OCI-LY7 (cell line): ENCODE measurements around the gene BMP4. TPM values are rescaled to one million over a fixed set of nuclear protein-coding genes. Genes with fewer than 3 reads are reported as not detected.

Experiments used
- BruUV-seq: library from RNA; stranded (reverse); fragments of 400-500 nt; replicated peaks from 2 replicates; lab custom pipeline; 2021; lab: Mats Ljungman, UMichigan
- CTCF ChIA-PET: fragments of 300-600 bp; sonication (Branson Sonifier 250); formaldehyde crosslinking; loops from one replicate; lab custom pipeline; 2022; ENCODE audit warnings: antibody characterized with exemption; ENCODE audit not compliant: unreplicated experiment; lab: Charles Lee
- POLR2A ChIA-PET: fragments of 300-600 bp; sonication (Branson Sonifier 250); formaldehyde crosslinking; loops from one replicate; lab custom pipeline; 2022; ENCODE audit warnings: antibody characterized with exemption; lab: Charles Lee
- DNase-seq: peaks from one replicate; pipeline ENCODE4 v3.0.0-alpha.2; 2015; ENCODE audit warnings: low spot score
- H2AFZ ChIP-seq: fragments of 200-600 bp; sonication (generic), shearing (Covaris generic); 2 replicates; pipeline ENCODE4 v1.6.1; 2014; ENCODE audit warnings: mild to moderate bottlenecking, antibody characterized with exemption, low read length, moderate library complexity
- H3K27ac ChIP-seq: fragments of 200-600 bp; sonication (generic); 2 replicates; pipeline ENCODE4 v1.5.1; 2014; ENCODE audit warnings: mixed run types, low read depth, mild to moderate bottlenecking, moderate library complexity, low read length, inconsistent platforms; ENCODE audit not compliant: poor library complexity, severe bottlenecking
- H3K36me3 ChIP-seq: fragments of 200-600 bp; sonication (generic); 2 replicates; pipeline ENCODE4 v1.6.1; 2014; ENCODE audit warnings: mild to moderate bottlenecking, antibody characterized with exemption, low read length, moderate library complexity, mixed read lengths; ENCODE audit not compliant: insufficient read depth
- H3K4me1 ChIP-seq: fragments of 200-600 bp; sonication (generic); 2 replicates; pipeline ENCODE4 v1.5.1; 2014; ENCODE audit warnings: mild to moderate bottlenecking, low read length; ENCODE audit not compliant: insufficient read depth, poor library complexity, severe bottlenecking
- H3K4me2 ChIP-seq: fragments of 200-600 bp; sonication (generic); 2 replicates; pipeline ENCODE4 v1.6.1; 2014; ENCODE audit warnings: mild to moderate bottlenecking, low read length
- H3K4me3 ChIP-seq: fragments of 200-600 bp; sonication (generic); 2 replicates; pipeline ENCODE4 v1.5.1; 2014; ENCODE audit warnings: mild to moderate bottlenecking, low read depth, low read length; ENCODE audit not compliant: poor library complexity, severe bottlenecking
- H3K79me2 ChIP-seq: fragments of 200-600 bp; sonication (generic); 2 replicates; pipeline ENCODE4 v1.6.1; 2016; ENCODE audit warnings: low read depth, mild to moderate bottlenecking, low read length, moderate library complexity, mixed read lengths; ENCODE audit not compliant: insufficient read depth
- H3K9me2 ChIP-seq: fragments of 200-600 bp; sonication (generic); 2 replicates; pipeline ENCODE4 v1.6.1; 2016; ENCODE audit warnings: mild to moderate bottlenecking, low read length, mixed read lengths; ENCODE audit not compliant: insufficient read depth
- H3K9me3 ChIP-seq: fragments of 200-600 bp; sonication (generic); 2 replicates; pipeline ENCODE4 v1.6.1; 2014; ENCODE audit warnings: mild to moderate bottlenecking, mixed run types, low read length, mixed read lengths
- H4K20me1 ChIP-seq: fragments of 200-600 bp; sonication (generic); 2 replicates; pipeline ENCODE4 v1.6.1; 2014; ENCODE audit warnings: mild to moderate bottlenecking, antibody characterized with exemption, low read length, moderate library complexity, mixed read lengths; ENCODE audit not compliant: insufficient read depth
- CTCF ChIP-seq: fragments of 200-600 bp; sonication (generic); conservative IDR thresholded peaks from 2 replicates; pipeline ENCODE4 v1.5.1; 2014; ENCODE audit warnings: mild to moderate bottlenecking, antibody characterized with exemption, low read length, moderate library complexity, mixed read lengths
- EZH2phosphoT487 ChIP-seq: fragments of 200-600 bp; sonication (generic); IDR thresholded peaks from 2 replicates; pipeline ENCODE4 v1.6.1; 2018; ENCODE audit warnings: low read depth, borderline replicate concordance, mild to moderate bottlenecking, mixed run types, antibody characterized with exemption, low read length, moderate library complexity, mixed read lengths
- intact Hi-C: fragments of 100-400 bp; cut with micrococcal nuclease; formaldehyde crosslinking; loops from one replicate; pipeline ENCODE4 v1.10.0; 2022; ENCODE audit not compliant: unreplicated experiment
- total RNA-seq, 2 experiments: library from RNA; depleted of rRNA in 1 of 2; stranded (reverse); fragments of >200 nt in 1 of 2; shearing (Covaris generic) in 1 of 2; gene quantifications; 2 replicates each; pipeline ENCODE4 v1.2.3, GENCODE V29; 2014 to 2022

Gene BMP4
- total RNA-seq, 2 experiments from 2014 or later, result not detected

GRCh38 chr14:53934778-53935414 is 21.7 kb downstream of the BMP4 start:
- peak; percentile 4 for DNase-seq
- BruUV-seq, result no TSS peak
- Histone ChIP-seq H3K4me3 (no peak overlapping the region), H3K79me2 (no peaks in the 10 kb centered on the region), H3K4me2 (no peak overlapping the region), H2AFZ (no peak overlapping the region), H3K9me2 (no peaks in the 10 kb centered on the region), H3K4me1 (no peaks in the 10 kb centered on the region), H4K20me1 (no peaks in the 10 kb centered on the region), H3K36me3 (no peaks in the 10 kb centered on the region), H3K9me3 (no peaks in the 10 kb centered on the region), H3K27ac (no peak overlapping the region)
- intact Hi-C loops, result loop anchor here (10.0 kb wide), 1 partner anchor 400 kb away; no protein-coding TSS in a partner anchor
- ChIA-PET POLR2A (interaction anchor here (0.7 kb wide), 1 partner anchor 451 kb away, joined by 3 read pairs; no protein-coding TSS in a partner anchor), CTCF (no interaction called here)
- TF ChIP-seq CTCF (no peak), EZH2phosphoT487 (no peak)

- no peaks in the 10 kb centered on the region for H3K36me3 ChIP-seq
- TF ChIP-seq CTCF (no peak), EZH2phosphoT487 (no peak)
- CTCF ChIA-PET, result no interaction called here
- no peak overlapping the region for H3K4me3 ChIP-seq
- no TSS peak for BruUV-seq
- H3K9me2 ChIP-seq, result no peaks in the 10 kb centered on the region
- DNase-seq, result no peak
- no peak overlapping the region for H3K4me2 ChIP-seq
- no peaks in the 10 kb centered on the region for H4K20me1 ChIP-seq
- POLR2A ChIA-PET, result no interaction called here
- no peak overlapping the region for H3K27ac ChIP-seq
- no peaks in the 10 kb centered on the region for H3K79me2 ChIP-seq
- intact Hi-C loops, result loop anchor here (10.0 kb wide), 1 partner anchor 398 kb away; no protein-coding TSS in a partner anchor
- H2AFZ ChIP-seq, result no peak overlapping the region
- H3K4me1 ChIP-seq, result no peaks in the 10 kb centered on the region
- H3K9me3 ChIP-seq, result no peaks in the 10 kb centered on the region
Measured at GRCh38 chr14:53932966-53933365, 23.7 kb downstream of the BMP4 start.
